Measurements from ENCODE around the gene LIME1.
A peak's percentile ranks its signal among the peaks of the same experiment; 100 is the strongest.
"Not testable (repeated sequence)": the region's sequence is repeated elsewhere in the genome, so short reads cannot be mapped to it uniquely, and the experiment has no call there.

Gene LIME1

GRCh38 chr20:63773571-63774241 lies 37.2 kb downstream of the LIME1 start:
- no peak for DNase-seq (ENCODE audit: low spot score)

GRCh38 chr20:63774306-63774705 lies 37.8 kb downstream of the LIME1 start:
- no peak for DNase-seq (ENCODE audit: low spot score)

DNA sequence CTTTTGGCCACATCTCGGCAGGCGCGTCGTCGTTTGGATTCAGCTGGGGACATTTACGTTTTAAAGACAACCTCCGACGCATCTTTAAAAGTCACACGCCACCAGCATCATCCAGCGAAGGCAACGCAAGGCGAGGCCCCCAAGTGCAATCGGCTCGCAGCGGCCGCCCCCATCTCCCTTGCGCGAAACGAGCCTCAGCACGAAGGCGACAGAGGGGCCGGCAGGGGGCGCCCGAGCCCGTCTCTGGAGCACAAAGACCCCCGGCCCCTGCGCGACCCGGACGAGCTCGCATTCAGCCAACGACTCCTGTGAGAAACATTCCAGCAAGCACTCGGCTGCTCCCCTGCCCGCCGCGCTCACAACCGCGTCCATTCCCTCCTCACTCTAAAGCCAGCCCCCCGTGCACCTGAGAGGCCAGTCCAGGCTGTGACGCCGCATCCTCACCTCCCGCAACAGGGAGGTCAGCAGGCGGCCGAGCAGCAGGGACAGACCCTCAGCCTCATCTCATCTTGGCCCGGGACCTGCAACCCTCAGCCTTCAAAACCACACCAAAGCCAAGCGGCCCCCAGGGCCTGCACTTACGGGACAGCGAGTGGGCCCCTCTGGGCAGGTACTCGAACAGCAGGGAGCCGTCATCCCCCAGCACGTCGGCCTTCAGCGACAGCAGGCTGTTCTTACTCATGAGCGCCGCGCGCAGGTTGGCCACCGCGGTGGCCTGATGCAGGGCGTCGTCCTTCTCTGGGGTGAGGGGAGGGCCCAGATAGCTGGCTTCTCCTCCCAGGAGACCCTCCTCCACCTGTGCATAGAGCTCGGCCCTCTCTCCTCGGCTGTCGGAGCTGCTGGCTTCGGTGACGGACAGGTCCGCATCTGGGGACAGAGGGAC lies 38.9 kb downstream of the LIME1 start:
- peak; percentile 77 for DNase-seq (ENCODE audit: low spot score)

- DNase-seq (ENCODE audit: low spot score) = not testable (repeated sequence)
These were observed 40.4 kb downstream of the LIME1 start for GRCh38 chr20:63776875-63777274.

GRCh38 chr20:63777614-63778013 lies 41.1 kb downstream of the LIME1 start:
- no peak for DNase-seq (ENCODE audit: low spot score)

GRCh38 chr20:63778034-63778752 lies 41.7 kb downstream of the LIME1 start:
- DNase-seq (ENCODE audit: low spot score) = no peak

DNA sequence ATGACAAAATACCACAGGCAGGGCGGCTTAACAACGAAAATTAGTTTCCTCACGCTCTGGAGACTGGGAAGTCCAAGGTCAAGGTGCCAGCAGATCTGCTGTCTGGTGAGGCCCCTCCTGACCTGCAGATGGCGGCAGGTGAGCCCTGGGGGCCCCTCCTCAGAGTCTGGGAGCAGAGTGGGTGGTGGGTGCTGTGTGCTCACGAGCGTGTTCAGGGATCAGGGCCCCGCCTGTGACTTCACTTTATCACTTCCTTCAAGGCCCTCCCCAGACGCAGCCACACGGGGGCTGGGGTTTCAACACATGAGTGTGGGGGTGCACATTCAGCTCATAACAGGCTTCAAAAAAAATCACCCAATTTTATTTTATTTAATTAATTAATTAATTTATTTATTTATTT lies 42.4 kb downstream of the LIME1 start:
- no peak for DNase-seq (ENCODE audit: low spot score)

DNA sequence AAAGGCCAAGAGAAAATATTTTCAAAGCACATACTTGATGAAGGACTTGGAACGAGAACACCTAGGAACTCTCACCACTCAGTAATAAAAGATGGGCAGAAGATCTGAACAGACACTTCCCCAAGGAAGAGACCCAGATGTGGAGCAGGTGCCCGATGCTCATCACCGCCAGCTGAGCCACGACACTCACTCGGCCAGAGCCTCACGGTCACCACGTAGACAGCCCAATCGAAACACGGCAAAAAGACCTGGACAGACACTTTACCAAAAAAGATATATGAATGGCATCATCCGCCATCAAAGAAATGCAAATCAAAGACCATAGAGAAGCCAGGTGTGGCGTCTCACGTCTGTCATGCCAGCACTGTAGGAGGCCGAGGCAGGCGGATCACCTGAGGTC lies 44.7 kb downstream of the LIME1 start:
- DNase-seq (ENCODE audit: low spot score) = no peak

DNA sequence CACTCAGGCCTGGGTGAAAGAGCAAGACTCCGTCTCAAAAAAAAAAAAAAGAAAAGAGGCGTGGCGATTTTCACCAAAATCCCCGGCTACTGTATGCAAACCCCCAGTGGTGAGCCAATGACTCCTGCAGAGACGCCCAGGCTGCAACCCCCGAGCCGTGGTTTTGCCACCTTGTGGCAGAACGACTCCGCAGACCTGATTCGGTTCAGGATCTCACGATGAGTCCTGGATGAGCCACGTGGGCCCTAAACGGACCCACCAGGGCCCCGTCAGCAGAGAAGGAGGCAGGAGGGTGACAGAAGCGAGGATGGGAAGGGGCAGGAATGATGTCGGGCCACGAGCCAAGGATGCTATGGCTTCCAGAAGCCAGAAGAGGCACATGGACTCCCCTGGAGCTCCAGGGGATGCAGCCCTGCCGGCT lies 45.6 kb downstream of the LIME1 start:
- no peak for DNase-seq (ENCODE audit: low spot score)

DNA sequence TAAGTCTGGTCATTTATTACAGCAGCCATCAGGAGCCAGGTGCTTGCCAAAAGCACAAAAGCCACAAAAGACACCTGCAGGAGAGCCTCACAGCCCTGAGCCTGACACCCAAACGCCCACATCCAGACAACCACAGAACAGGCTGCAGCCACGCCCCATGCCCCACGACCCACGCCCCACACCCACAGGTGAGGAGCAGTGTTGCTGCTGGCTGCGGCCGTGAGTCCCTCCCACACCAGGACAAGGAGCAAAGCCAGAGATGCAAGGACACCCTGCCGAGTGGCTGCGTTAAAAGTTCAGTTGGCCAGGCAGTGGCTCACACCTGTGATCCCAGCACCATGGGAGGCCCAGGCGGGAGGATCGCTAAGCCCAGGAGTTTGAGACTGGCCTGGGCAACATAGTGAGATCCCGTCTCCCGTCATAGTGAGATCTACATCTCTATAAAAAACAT lies 46.1 kb downstream of the LIME1 start:
- DNase-seq (ENCODE audit: low spot score) = no peak

GRCh38 chr20:63783970-63784369 lies 47.5 kb downstream of the LIME1 start:
- no peak for DNase-seq (ENCODE audit: low spot score)

DNA sequence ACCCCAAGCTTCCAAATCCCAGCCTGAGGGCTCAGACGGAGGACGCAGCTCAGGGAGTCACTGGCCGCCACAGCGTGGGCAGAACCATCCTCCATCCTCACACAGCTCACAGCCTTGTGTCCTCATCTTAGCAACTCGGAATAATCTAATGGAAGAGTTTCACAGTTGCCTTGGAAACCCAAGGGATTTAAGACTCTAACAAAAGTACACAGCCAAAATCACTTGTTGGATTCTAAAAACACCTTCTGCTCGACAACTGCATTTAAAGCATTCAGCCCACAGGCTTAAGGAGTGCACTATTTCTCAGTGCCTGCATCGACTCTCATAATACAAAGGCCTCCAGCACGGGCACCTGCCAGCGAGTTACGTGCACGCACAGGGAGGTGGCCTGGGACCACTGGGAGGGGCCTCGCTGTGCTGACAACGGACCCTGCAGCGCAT lies 49.2 kb downstream of the LIME1 start:
- DNase-seq (ENCODE audit: low spot score) = no peak

GRCh38 chr20:63787302-63787701 lies 50.8 kb downstream of the LIME1 start:
- no peak for DNase-seq (ENCODE audit: low spot score)

DNA sequence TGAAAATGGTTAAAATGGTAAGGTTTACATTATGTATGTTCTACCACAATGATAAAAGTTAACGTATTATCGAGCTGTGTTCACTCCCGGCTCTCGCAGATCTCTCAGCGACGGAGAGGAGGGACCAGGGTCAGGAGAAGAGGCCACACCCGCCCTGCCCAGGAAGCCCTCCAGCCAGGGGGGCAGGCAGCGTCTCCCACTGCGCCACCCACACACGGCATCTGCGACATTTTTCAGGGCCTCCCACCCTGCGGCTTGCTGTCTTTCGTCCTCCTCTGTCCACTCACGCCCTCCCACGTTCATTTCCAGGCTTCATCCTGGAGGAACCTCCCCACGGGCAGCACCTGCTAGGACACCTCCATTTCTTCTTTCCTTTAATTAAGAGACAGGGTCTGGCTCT lies 51.3 kb downstream of the LIME1 start:
- DNase-seq (ENCODE audit: low spot score) = no peak
